GM12891 (cell line): ENCODE results near the gene ACKR3.

Source experiments
- POLR2A ChIP-seq: IDR thresholded peaks from 2 replicates; pipeline ENCODE4 v1.6.1; 2011; ENCODE audit warnings: low read depth, low read length, control low read depth
- POLR2AphosphoS5 ChIP-seq: IDR thresholded peaks from 2 replicates; pipeline ENCODE4 v1.6.1; 2011; ENCODE audit warnings: low read depth, low read length, control low read depth
- SPI1 ChIP-seq: IDR thresholded peaks from 2 replicates; pipeline ENCODE4 v1.6.1; 2011; ENCODE audit warnings: low read depth, low read length, control low read depth

- TF ChIP-seq POLR2A (peak; percentile 44; the same call in 1 of the 2 replicates), POLR2AphosphoS5 (no peak), SPI1 (peak; percentile 52)
Observed at GRCh38 chr2:236551471-236552211, 18.0 kb upstream of the ACKR3 start.
